Stomach (tissue), 4 donors: ENCODE measurements around the gene FNBP1.

ENCODE experiments used
- POLR2A ChIP-seq, 4 donors: fragments of 450-650 bp; IDR thresholded peaks; one replicate each; pipeline ENCODE4 v1.6.1; 2016; ENCODE audit warnings: antibody characterized with exemption in 4 of 4, control low read depth in 2 of 4, mild to moderate bottlenecking in 1 of 4, moderate library complexity in 1 of 4
- TF ChIP-seq, protein P1 (sequence below), 7 experiments: fragments of 450-650 bp in 4 of 7; fragments of 200-600 bp in 3 of 7; sonication (generic) in 3 of 7; IDR thresholded peaks; one replicate each; pipeline ENCODE4 v1.5.1; 2016 to 2019; ENCODE audit warnings: antibody characterized with exemption in 7 of 7, control low read depth in 2 of 7, mild to moderate bottlenecking in 1 of 7

DNA sequence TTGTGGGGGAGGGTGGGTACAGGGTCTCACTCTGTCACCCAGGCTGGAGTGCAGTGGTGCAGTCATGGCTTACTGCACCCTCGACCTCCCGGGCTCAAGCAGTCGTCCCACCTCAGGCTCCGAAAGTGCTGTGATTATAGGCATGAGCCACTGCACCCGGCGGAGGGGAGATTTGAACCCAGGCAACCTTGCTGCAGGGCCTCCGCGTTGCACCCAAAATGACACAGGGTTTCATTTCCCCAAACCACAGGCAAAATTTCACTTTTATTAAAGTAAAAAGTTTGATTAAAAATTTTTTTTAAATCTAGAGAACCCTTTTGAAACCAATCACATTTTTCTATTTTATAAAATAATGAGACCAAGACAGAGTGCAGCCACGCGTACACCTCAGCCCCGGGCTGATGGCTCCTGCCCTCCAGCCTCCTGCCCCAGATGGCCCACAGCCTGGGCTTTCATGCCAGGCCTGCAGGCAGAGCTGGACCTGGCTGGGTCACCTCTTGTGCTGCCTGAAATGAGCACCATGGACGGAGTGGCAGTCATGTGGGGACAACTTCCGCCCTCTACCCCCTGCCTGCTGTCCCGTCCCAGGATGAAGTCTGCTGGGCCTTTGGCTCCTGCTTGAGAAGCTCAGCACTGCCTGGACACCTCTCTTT, 177.2 kb downstream of the FNBP1 start:
- TF ChIP-seq, protein P1, sequence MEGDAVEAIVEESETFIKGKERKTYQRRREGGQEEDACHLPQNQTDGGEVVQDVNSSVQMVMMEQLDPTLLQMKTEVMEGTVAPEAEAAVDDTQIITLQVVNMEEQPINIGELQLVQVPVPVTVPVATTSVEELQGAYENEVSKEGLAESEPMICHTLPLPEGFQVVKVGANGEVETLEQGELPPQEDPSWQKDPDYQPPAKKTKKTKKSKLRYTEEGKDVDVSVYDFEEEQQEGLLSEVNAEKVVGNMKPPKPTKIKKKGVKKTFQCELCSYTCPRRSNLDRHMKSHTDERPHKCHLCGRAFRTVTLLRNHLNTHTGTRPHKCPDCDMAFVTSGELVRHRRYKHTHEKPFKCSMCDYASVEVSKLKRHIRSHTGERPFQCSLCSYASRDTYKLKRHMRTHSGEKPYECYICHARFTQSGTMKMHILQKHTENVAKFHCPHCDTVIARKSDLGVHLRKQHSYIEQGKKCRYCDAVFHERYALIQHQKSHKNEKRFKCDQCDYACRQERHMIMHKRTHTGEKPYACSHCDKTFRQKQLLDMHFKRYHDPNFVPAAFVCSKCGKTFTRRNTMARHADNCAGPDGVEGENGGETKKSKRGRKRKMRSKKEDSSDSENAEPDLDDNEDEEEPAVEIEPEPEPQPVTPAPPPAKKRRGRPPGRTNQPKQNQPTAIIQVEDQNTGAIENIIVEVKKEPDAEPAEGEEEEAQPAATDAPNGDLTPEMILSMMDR (IDR thresholded peaks at IDR 0.05): no peak
- no peak for TF ChIP-seq POLR2A (IDR thresholded peaks at IDR 0.05)
